Breast epithelium (tissue), 3 donors: ENCODE results near the gene GULP1.
A peak's percentile ranks its signal among the peaks of the same experiment; 100 is the strongest.

ENCODE experiments used
- CTCF ChIP-seq, 3 donors: fragments of 450-650 bp; IDR thresholded peaks; one replicate each; pipeline ENCODE4 v1.5.1; 2016 to 2017; ENCODE audit warnings: antibody characterized with exemption in 3 of 3, mild to moderate bottlenecking in 3 of 3, moderate library complexity in 3 of 3
- POLR2A ChIP-seq: fragments of 450-650 bp; IDR thresholded peaks from one replicate; pipeline ENCODE4 v1.6.1; 2016; ENCODE audit warnings: antibody characterized with exemption, mild to moderate bottlenecking, moderate library complexity

- no peak for TF ChIP-seq CTCF (IDR thresholded peaks at IDR 0.05)
- TF ChIP-seq POLR2A, result peak; percentile 23
Measured at GRCh38 chr2:188292348-188293239, 920 bp downstream of the GULP1 start.
